Activated CD4-positive, alpha-beta memory T cell treated with anti-CD3 and anti-CD28 coated beads for 36 hours (primary cell): ENCODE results near the gene PPP1R12B. TPM values are rescaled to one million over a fixed set of nuclear protein-coding genes. Genes with fewer than 3 reads are reported as not detected.
"Not testable (repeated sequence)": the region's sequence is repeated elsewhere in the genome, so short reads cannot be mapped to it uniquely, and the experiment has no call there.

Source experiments
- CTCF ChIA-PET: fragments of 350-600 bp; sonication (Branson Sonifier 250); formaldehyde crosslinking; loops from one replicate; lab custom pipeline; 2021; ENCODE audit warnings: antibody characterized with exemption, inconsistent platforms; lab: Charles Lee
- POLR2A ChIA-PET: fragments of 350-600 bp; sonication (Branson Sonifier 250); formaldehyde crosslinking; loops from one replicate; lab custom pipeline; 2021; ENCODE audit warnings: antibody characterized with exemption; lab: Charles Lee
- DNase-seq: peaks from one replicate; pipeline ENCODE4 v3.0.0-alpha.2; 2020
- H3K27ac Mint-ChIP-seq: one replicate; pipeline ENCODE4 v1.8.0; 2021; ENCODE audit warnings: mixed read lengths
- H3K27me3 Mint-ChIP-seq: one replicate; pipeline ENCODE4 v1.8.0; 2021; ENCODE audit warnings: mixed read lengths
- H3K36me3 Mint-ChIP-seq: one replicate; pipeline ENCODE4 v1.8.0; 2021; ENCODE audit warnings: mixed read lengths
- H3K4me1 Mint-ChIP-seq: one replicate; pipeline ENCODE4 v1.8.0; 2021; ENCODE audit warnings: low read depth, mixed read lengths
- H3K4me3 Mint-ChIP-seq: one replicate; pipeline ENCODE4 v1.8.0; 2021; ENCODE audit warnings: mild to moderate bottlenecking, mixed read lengths
- H3K9me3 Mint-ChIP-seq: one replicate; pipeline ENCODE4 v1.8.0; 2021; ENCODE audit warnings: mixed read lengths
- intact Hi-C: fragments of 100-400 bp; cut with micrococcal nuclease; formaldehyde crosslinking; loops from one replicate; pipeline ENCODE4 v1.15.1; 2023
- total RNA-seq, 2 experiments: library from RNA; stranded (reverse); gene quantifications; one replicate each; pipeline ENCODE4 v1.2.3, GENCODE V29; 2021

PPP1R12B gene
- total RNA-seq, 2 experiments from 2014 or later, result 8.2 to 8.6 TPM

GRCh38 chr1:202599669-202600431, 251.4 kb downstream of the PPP1R12B start:
- no peak overlapping the region for H3K4me3 Mint-ChIP-seq
- no peaks in the 10 kb centered on the region for H3K4me1 Mint-ChIP-seq
- H3K9me3 Mint-ChIP-seq, result no peaks in the 10 kb centered on the region
- no peaks in the 10 kb centered on the region for H3K36me3 Mint-ChIP-seq
- no peaks in the 10 kb centered on the region for H3K27me3 Mint-ChIP-seq
- H3K27ac Mint-ChIP-seq, result no peak overlapping the region
- intact Hi-C loops, result loop anchor here (10.0 kb wide), 1 partner anchor 135 kb away; no protein-coding TSS in a partner anchor
- peak; percentile 60 for DNase-seq
- ChIA-PET POLR2A (no interaction called here), CTCF (interaction anchor here (0.7 to 1.1 kb wide), 4 partner anchors 9 to 310 kb away, joined by 3 to 4 read pairs (median 4); no protein-coding TSS in a partner anchor)

GRCh38 chr1:202600432-202601041, 252.0 kb downstream of the PPP1R12B start:
- Mint-ChIP-seq H3K36me3 (no peaks in the 10 kb centered on the region), H3K9me3 (no peaks in the 10 kb centered on the region), H3K4me1 (no peaks in the 10 kb centered on the region), H3K27ac (no peak overlapping the region), H3K4me3 (no peak overlapping the region), H3K27me3 (no peaks in the 10 kb centered on the region)
- POLR2A ChIA-PET, result no interaction called here
- intact Hi-C loops, result loop anchor here (10.0 kb wide), 1 partner anchor 136 kb away; no protein-coding TSS in a partner anchor
- CTCF ChIA-PET, result interaction anchor here (0.7 to 1.1 kb wide), 4 partner anchors 10 to 311 kb away, joined by 3 to 4 read pairs (median 4); no protein-coding TSS in a partner anchor
- no peak for DNase-seq

GRCh38 chr1:202603435-202603834, 254.9 kb downstream of the PPP1R12B start:
- H3K9me3 Mint-ChIP-seq, result no peaks in the 10 kb centered on the region
- no peak overlapping the region for H3K27ac Mint-ChIP-seq
- H3K27me3 Mint-ChIP-seq, result no peaks in the 10 kb centered on the region
- ChIA-PET CTCF (interaction anchor here (0.6 kb wide), 1 partner anchor 42 kb away, joined by 3 read pairs; no protein-coding TSS in a partner anchor), POLR2A (no interaction called here)
- no peaks in the 10 kb centered on the region for H3K4me1 Mint-ChIP-seq
- no peak for DNase-seq
- H3K4me3 Mint-ChIP-seq, result no peak overlapping the region
- no peaks in the 10 kb centered on the region for H3K36me3 Mint-ChIP-seq
- intact Hi-C loops, result loop anchor here (10.0 kb wide), 1 partner anchor 139 kb away; no protein-coding TSS in a partner anchor

GRCh38 chr1:202605515-202605914, 257.0 kb downstream of the PPP1R12B start:
- no peak overlapping the region for H3K4me3 Mint-ChIP-seq
- H3K9me3 Mint-ChIP-seq, result no peaks in the 10 kb centered on the region
- no peaks in the 10 kb centered on the region for H3K4me1 Mint-ChIP-seq
- no peaks in the 10 kb centered on the region for H3K36me3 Mint-ChIP-seq
- intact Hi-C loops, result loop anchor here (10.0 kb wide), 1 partner anchor 141 kb away; no protein-coding TSS in a partner anchor
- ChIA-PET POLR2A (no interaction called here), CTCF (no interaction called here)
- H3K27me3 Mint-ChIP-seq, result no peaks in the 10 kb centered on the region
- DNase-seq, result no peak
- H3K27ac Mint-ChIP-seq, result no peak overlapping the region

GRCh38 chr1:202612036-202612435, 263.5 kb downstream of the PPP1R12B start:
- POLR2A ChIA-PET, H3K4me3 Mint-ChIP-seq, H3K9me3 Mint-ChIP-seq, CTCF ChIA-PET, DNase-seq, intact Hi-C loops, H3K27ac Mint-ChIP-seq, H3K36me3 Mint-ChIP-seq: not testable (repeated sequence)
- Mint-ChIP-seq H3K27me3 (peaks cover 10% of the 10 kb centered on the region), H3K4me1 (peaks cover 12% of the 10 kb centered on the region)

GRCh38 chr1:202613571-202613970, 265.1 kb downstream of the PPP1R12B start:
- H3K9me3 Mint-ChIP-seq, result no peaks in the 10 kb centered on the region
- DNase-seq, result no peak
- H3K27ac Mint-ChIP-seq, result no peak overlapping the region
- no peaks in the 10 kb centered on the region for H3K36me3 Mint-ChIP-seq
- H3K4me1 Mint-ChIP-seq, result peaks cover 12% of the 10 kb centered on the region
- H3K4me3 Mint-ChIP-seq, result no peak overlapping the region
- CTCF ChIA-PET, result no interaction called here
- intact Hi-C loops, result no loop called here
- POLR2A ChIA-PET, result no interaction called here
- H3K27me3 Mint-ChIP-seq, result peaks cover 10% of the 10 kb centered on the region

- POLR2A ChIA-PET, DNase-seq, CTCF ChIA-PET, H3K36me3 Mint-ChIP-seq, H3K9me3 Mint-ChIP-seq, intact Hi-C loops, H3K4me3 Mint-ChIP-seq, H3K27ac Mint-ChIP-seq: not testable (repeated sequence)
- Mint-ChIP-seq H3K27me3 (peaks cover 10% of the 10 kb centered on the region), H3K4me1 (peaks cover 12% of the 10 kb centered on the region)
These were observed 266.1 kb downstream of the PPP1R12B start for GRCh38 chr1:202614363-202615207.

- CTCF ChIA-PET, H3K9me3 Mint-ChIP-seq, H3K4me3 Mint-ChIP-seq, H3K27ac Mint-ChIP-seq, H3K36me3 Mint-ChIP-seq, POLR2A ChIA-PET, intact Hi-C loops, DNase-seq: not testable (repeated sequence)
- Mint-ChIP-seq H3K27me3 (peaks cover 10% of the 10 kb centered on the region), H3K4me1 (peaks cover 12% of the 10 kb centered on the region)
These were observed 266.7 kb downstream of the PPP1R12B start for GRCh38 chr1:202615208-202615500.

- no peaks in the 10 kb centered on the region for H3K9me3 Mint-ChIP-seq
- H3K4me3 Mint-ChIP-seq, result no peak overlapping the region
- POLR2A ChIA-PET, result no interaction called here
- H3K27ac Mint-ChIP-seq, result no peak overlapping the region
- no peak for DNase-seq
- intact Hi-C loops, result no loop called here
- H3K36me3 Mint-ChIP-seq, result no peaks in the 10 kb centered on the region
- CTCF ChIA-PET, result no interaction called here
- H3K27me3 Mint-ChIP-seq, result peaks cover 10% of the 10 kb centered on the region
- H3K4me1 Mint-ChIP-seq, result peaks cover 12% of the 10 kb centered on the region
These were observed 267.2 kb downstream of the PPP1R12B start for GRCh38 chr1:202615501-202616354.

- no peaks in the 10 kb centered on the region for H3K9me3 Mint-ChIP-seq
- no peak for DNase-seq
- POLR2A ChIA-PET, result no interaction called here
- peaks cover 12% of the 10 kb centered on the region for H3K4me1 Mint-ChIP-seq
- no peaks in the 10 kb centered on the region for H3K36me3 Mint-ChIP-seq
- CTCF ChIA-PET, result no interaction called here
- no peak overlapping the region for H3K27ac Mint-ChIP-seq
- no peak overlapping the region for H3K4me3 Mint-ChIP-seq
- H3K27me3 Mint-ChIP-seq, result peaks cover 10% of the 10 kb centered on the region
- intact Hi-C loops, result no loop called here
These were observed 267.9 kb downstream of the PPP1R12B start for GRCh38 chr1:202616355-202616915.

- intact Hi-C loops, H3K36me3 Mint-ChIP-seq, H3K9me3 Mint-ChIP-seq, CTCF ChIA-PET, H3K27ac Mint-ChIP-seq, H3K4me3 Mint-ChIP-seq, POLR2A ChIA-PET, DNase-seq: not testable (repeated sequence)
- Mint-ChIP-seq H3K27me3 (peaks cover 10% of the 10 kb centered on the region), H3K4me1 (peaks cover 12% of the 10 kb centered on the region)
These were observed 270.5 kb downstream of the PPP1R12B start for GRCh38 chr1:202619012-202619411.
